ENCODE measurements around the gene PPP1R14C. TPM values are rescaled to one million over a fixed set of nuclear protein-coding genes. Genes with fewer than 3 reads are reported as not detected.
A peak's percentile ranks its signal among the peaks of the same experiment; 100 is the strongest.

PPP1R14C gene
- total and polyA plus RNA-seq, 10 of the 15 experiments (the other 5 are each of a cell fraction or from before 2014, with no cell fraction given), result 0.07 to 1.6 (median 0.13) TPM; not detected in 4

DNA sequence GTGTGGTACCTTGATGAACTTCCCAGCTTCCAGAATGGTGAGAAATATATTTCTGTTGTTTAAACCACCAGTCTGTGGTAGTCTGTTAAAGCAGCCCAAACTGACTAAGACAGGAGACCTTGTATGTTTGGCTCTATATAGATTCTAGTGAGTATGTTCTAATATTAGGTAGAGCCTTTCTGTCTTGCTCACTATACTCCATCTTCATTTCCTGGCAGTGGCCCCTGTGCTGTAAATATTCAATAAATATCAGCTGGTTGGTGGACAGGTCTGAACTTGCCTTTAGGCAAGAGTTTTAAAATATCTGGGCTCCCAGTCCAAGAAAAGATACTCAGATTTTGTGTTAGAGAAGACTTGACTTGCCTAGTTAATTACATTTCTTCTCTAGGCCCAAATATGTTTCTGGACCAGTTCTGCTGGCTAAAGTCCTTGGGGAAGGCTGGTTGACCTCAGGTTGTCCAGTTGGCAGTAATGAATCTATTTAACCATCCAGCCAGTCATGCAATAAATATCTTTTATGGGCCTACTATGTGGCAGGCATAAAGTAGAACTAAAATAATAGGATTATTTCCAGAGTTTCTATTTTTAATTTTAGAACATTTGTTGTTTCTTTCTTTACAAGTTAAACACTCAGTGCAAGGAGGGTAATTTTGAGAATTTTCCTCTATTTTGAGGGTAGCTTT, 22.3 kb downstream of the PPP1R14C start:
- in situ Hi-C loops (cut with MboI) (no loop called here), intact Hi-C loops (cut with micrococcal nuclease; ENCODE audit: unreplicated experiment) (loop anchor here (10.0 kb wide), 1 partner anchor 170 kb away; no protein-coding TSS in a partner anchor)
- no peak for FAIRE-seq
- ChIA-PET SMC1A (ENCODE audit: uncharacterized antibody, unreplicated experiment) (no interaction called here), CTCF (interaction anchor here (0.8 to 1.8 kb wide), 2 partner anchors 16 to 230 kb away, joined by 3 to 4 read pairs; no protein-coding TSS in a partner anchor), RAD21 (ENCODE audit: unreplicated experiment) (no interaction called here), POLR2A (interaction anchor here (0.8 kb wide), 1 partner anchor 11 kb away, joined by 3 read pairs; no protein-coding TSS in a partner anchor)
- Histone ChIP-seq H3K9me3 (replicated peaks; ENCODE audit: control insufficient read depth, insufficient read depth, low read length) (no peaks in the 10 kb centered on the region; the same call in 2 of the 3 replicates), H3K36me3 (ENCODE audit: control insufficient read depth in 2 of 2, insufficient read depth in 2 of 2, low read length in 1 of 2) (no peaks in the 10 kb centered on the region), H3K27me3 (replicated peaks in 1 of 2; ENCODE audit: control insufficient read depth in 2 of 2, insufficient read depth in 2 of 2, low read length in 1 of 2) (no peaks in the 10 kb centered on the region), H2AFZ (ENCODE audit: control insufficient read depth, low read depth, low read length) (no peak overlapping the region), H3K4me1 (ENCODE audit: control insufficient read depth, insufficient read depth, low read length) (no peaks in the 10 kb centered on the region; the same call in 1 of the 2 replicates), H3K9ac (ENCODE audit: control insufficient read depth, insufficient read depth, low read length) (no peak overlapping the region), H4K20me1 (ENCODE audit: control insufficient read depth, insufficient read depth) (no peaks in the 10 kb centered on the region), H3K4me2 (ENCODE audit: control insufficient read depth, insufficient read depth) (no peak overlapping the region), H3K79me2 (ENCODE audit: control insufficient read depth, insufficient read depth, low read length) (no peaks in the 10 kb centered on the region), H3K27ac (ENCODE audit: control insufficient read depth, insufficient read depth) (no peak overlapping the region), H3K4me3 (no peak overlapping the region)
- BruUV-seq (replicated peaks), result no TSS peak
- TF ChIP-seq, protein P1, sequence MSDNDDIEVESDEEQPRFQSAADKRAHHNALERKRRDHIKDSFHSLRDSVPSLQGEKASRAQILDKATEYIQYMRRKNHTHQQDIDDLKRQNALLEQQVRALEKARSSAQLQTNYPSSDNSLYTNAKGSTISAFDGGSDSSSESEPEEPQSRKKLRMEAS (IDR thresholded peaks at IDR 0.05; ENCODE audit: low read depth, low read length), result no peak
- TF ChIP-seq ZSCAN29 (IDR thresholded peaks at IDR 0.05), result no peak
- no peak for DNase-seq (ENCODE audit: low read depth, low spot score)
- ATAC-seq, result no peak

DNA sequence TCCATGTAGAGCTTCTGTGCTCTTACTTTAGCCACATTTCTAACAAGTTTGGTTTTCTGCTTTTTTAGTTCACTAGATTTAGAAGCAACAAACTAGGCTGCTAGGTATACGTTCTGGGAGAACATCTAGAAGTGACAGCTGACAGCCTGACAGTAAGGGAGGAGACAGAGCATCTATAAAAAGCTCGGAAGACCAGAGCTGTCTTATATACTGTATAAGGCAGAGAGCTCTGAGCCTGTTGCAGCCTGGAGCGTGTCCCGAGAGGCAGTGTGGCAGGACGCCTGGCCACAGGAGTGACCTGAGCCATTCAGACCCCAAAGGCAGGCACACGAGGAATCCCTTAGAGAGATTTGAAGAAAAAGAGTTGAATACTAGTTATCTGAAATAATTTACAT, 24.6 kb downstream of the PPP1R14C start:
- Histone ChIP-seq H3K4me1 (ENCODE audit: control insufficient read depth, insufficient read depth, low read length) (no peaks in the 10 kb centered on the region; the same call in 1 of the 2 replicates), H2AFZ (ENCODE audit: control insufficient read depth, low read depth, low read length) (no peak overlapping the region), H3K27me3 (replicated peaks in 1 of 2; ENCODE audit: control insufficient read depth in 2 of 2, insufficient read depth in 2 of 2, low read length in 1 of 2) (no peaks in the 10 kb centered on the region), H4K20me1 (ENCODE audit: control insufficient read depth, insufficient read depth) (no peaks in the 10 kb centered on the region), H3K79me2 (ENCODE audit: control insufficient read depth, insufficient read depth, low read length) (no peaks in the 10 kb centered on the region), H3K27ac (ENCODE audit: control insufficient read depth, insufficient read depth) (no peak overlapping the region), H3K4me3 (no peak overlapping the region), H3K36me3 (ENCODE audit: control insufficient read depth in 2 of 2, insufficient read depth in 2 of 2, low read length in 1 of 2) (no peaks in the 10 kb centered on the region), H3K9me3 (replicated peaks; ENCODE audit: control insufficient read depth, insufficient read depth, low read length) (no peaks in the 10 kb centered on the region; the same call in 2 of the 3 replicates), H3K4me2 (ENCODE audit: control insufficient read depth, insufficient read depth) (no peak overlapping the region), H3K9ac (ENCODE audit: control insufficient read depth, insufficient read depth, low read length) (no peak overlapping the region)
- intact Hi-C loops (cut with micrococcal nuclease; ENCODE audit: unreplicated experiment), result loop anchor here (10.0 kb wide), 1 partner anchor 167 kb away; no protein-coding TSS in a partner anchor
- CTCF ChIA-PET, result interaction anchor here (1.8 kb wide), 1 partner anchor 13 kb away, joined by 7 read pairs; no protein-coding TSS in a partner anchor
- no peak for TF ChIP-seq ZZZ3 (IDR thresholded peaks at IDR 0.05; ENCODE audit: control insufficient read depth, insufficient read length, low read depth)
- TF ChIP-seq, protein P2, sequence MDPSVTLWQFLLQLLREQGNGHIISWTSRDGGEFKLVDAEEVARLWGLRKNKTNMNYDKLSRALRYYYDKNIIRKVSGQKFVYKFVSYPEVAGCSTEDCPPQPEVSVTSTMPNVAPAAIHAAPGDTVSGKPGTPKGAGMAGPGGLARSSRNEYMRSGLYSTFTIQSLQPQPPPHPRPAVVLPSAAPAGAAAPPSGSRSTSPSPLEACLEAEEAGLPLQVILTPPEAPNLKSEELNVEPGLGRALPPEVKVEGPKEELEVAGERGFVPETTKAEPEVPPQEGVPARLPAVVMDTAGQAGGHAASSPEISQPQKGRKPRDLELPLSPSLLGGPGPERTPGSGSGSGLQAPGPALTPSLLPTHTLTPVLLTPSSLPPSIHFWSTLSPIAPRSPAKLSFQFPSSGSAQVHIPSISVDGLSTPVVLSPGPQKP (IDR thresholded peaks at IDR 0.05; ENCODE audit: low read depth, low read length), result no peak
- WGBS (ENCODE audit: insufficient coverage, insufficient replicate concordance, low lambda C conversion rate, missing lambda C conversion rate), result 36% methylated on average over 6 of the region's 6 CpGs
- in situ Hi-C loops (cut with MboI), result no loop called here
- SMC1A ChIA-PET (ENCODE audit: uncharacterized antibody, unreplicated experiment), result interaction anchor here (1.6 to 2.2 kb wide), 2 partner anchors 11 to 13 kb away, joined by 3 to 6 read pairs; no protein-coding TSS in a partner anchor
- DNase-seq (ENCODE audit: low read depth, low spot score), result no peak
- no peak for FAIRE-seq
- RAD21 ChIA-PET (ENCODE audit: unreplicated experiment), result no interaction called here
- POLR2A ChIA-PET, result no interaction called here
- no TSS peak for BruUV-seq (replicated peaks)
- peak; percentile 35 for ATAC-seq

All from GM12878 (cell line).